MM.1S (cell line): ENCODE results near the gene ZNF570.

Experiments used
- CTCF ChIP-seq: fragments of 300-600 bp; sonication (generic); IDR thresholded peaks from 2 replicates; pipeline ENCODE4 v1.5.1; 2016; ENCODE audit warnings: antibody characterized with exemption, low read length, mixed read lengths
- EZH2 ChIP-seq: fragments of 300-600 bp; sonication (generic); optimal IDR thresholded peaks from 2 replicates; pipeline ENCODE3; 2017; ENCODE audit warnings: low read depth, mild to moderate bottlenecking, antibody characterized with exemption, low read length, mixed read lengths

- TF ChIP-seq CTCF: no peak
- no peak for TF ChIP-seq EZH2
Observed at GRCh38 chr19:37452500-37453245, 16.5 kb upstream of the ZNF570 start.
